Measurements from ENCODE around the gene TMEM163.

- no peak for TF ChIP-seq CTCF (IDR thresholded peaks at IDR 0.05 in 2 of 3, conservative IDR thresholded peaks at IDR 0.05 in 1 of 3; ENCODE audit: borderline replicate concordance in 1 of 3, insufficient read depth in 1 of 3, low read depth in 2 of 3, low read length in 2 of 3)
- TF ChIP-seq YY1 (IDR thresholded peaks at IDR 0.05; ENCODE audit: extremely low read depth, insufficient replicate concordance, low read depth, low read length): no peak
- no peak for TF ChIP-seq JUND (IDR thresholded peaks at IDR 0.05)
- no peak for TF ChIP-seq RAD21 (IDR thresholded peaks at IDR 0.05; ENCODE audit: low read depth)
- no peak for TF ChIP-seq SP1 (IDR thresholded peaks at IDR 0.05; ENCODE audit: low read depth)
- TF ChIP-seq POLR2A (IDR thresholded peaks at IDR 0.05; ENCODE audit: borderline replicate concordance, extremely low read depth, insufficient read depth, insufficient read length): no peak
- TF ChIP-seq CBX3 (IDR thresholded peaks at IDR 0.05; ENCODE audit: low read depth): no peak
- no peak for TF ChIP-seq EGR1 (IDR thresholded peaks at IDR 0.05; ENCODE audit: low read depth)
- TF ChIP-seq EZH2 (IDR thresholded peaks at IDR 0.05): no peak
- TF ChIP-seq REST (IDR thresholded peaks at IDR 0.05; ENCODE audit: low read depth): no peak
- no peak for TF ChIP-seq ELF1 (IDR thresholded peaks at IDR 0.05; ENCODE audit: borderline replicate concordance, low read depth)
- TF ChIP-seq SRF (IDR thresholded peaks at IDR 0.05; ENCODE audit: low read depth): no peak
- no peak for TF ChIP-seq POLR2AphosphoS5 (IDR thresholded peaks at IDR 0.05; ENCODE audit: low read depth, low read length)
These were observed 9.4 kb upstream of the TMEM163 start for GRCh38 chr2:134728163-134728562.

All from HCT116 (cell line).